A549 (cell line): ENCODE data around the gene PHGDH.

ENCODE experiments used
- BHLHE40 ChIP-seq: IDR thresholded peaks from 2 replicates; pipeline ENCODE4 v1.6.1; 2012; ENCODE audit warnings: low read depth, low read length, inconsistent platforms
- CTCF ChIP-seq: fragments of >200 bp; sonication (Bioruptor Twin); formaldehyde crosslinking; IDR thresholded peaks from 3 replicates; pipeline ENCODE4 v1.5.1; 2016
- EP300 ChIP-seq, 2 experiments: fragments of >200 bp; sonication (Bioruptor Twin); formaldehyde crosslinking; IDR thresholded peaks; 2 replicates in 1 of 2; 3 replicates in 1 of 2; pipeline ENCODE4 v1.6.1; 2016 to 2017
- HES2 ChIP-seq: fragments of >200 bp; sonication (Bioruptor Twin); formaldehyde crosslinking; IDR thresholded peaks from 2 replicates; pipeline ENCODE4 v1.6.1; 2016
- HEYL ChIP-seq: fragments of 250-450 bp; sonication (Bioruptor Pico); IDR thresholded peaks from 2 replicates; pipeline ENCODE4 v1.8.0; 2021; ENCODE audit warnings: mild to moderate bottlenecking, moderate library complexity
- JUN ChIP-seq, 2 experiments: fragments of >200 bp; sonication (Bioruptor Twin); formaldehyde crosslinking; IDR thresholded peaks; 2 replicates in 1 of 2; 3 replicates in 1 of 2; pipeline ENCODE4 v1.6.1; 2016 to 2017
- MAX ChIP-seq: IDR thresholded peaks from 2 replicates; pipeline ENCODE4 v1.6.1; 2012
- MAZ ChIP-seq: fragments of 150-350 bp; IDR thresholded peaks from 2 replicates; pipeline ENCODE4 v1.6.1; 2014; ENCODE audit warnings: antibody characterized with exemption, low read depth, low read length, borderline replicate concordance
- MYC ChIP-seq: IDR thresholded peaks from 2 replicates; pipeline ENCODE4 v1.6.1; 2012; ENCODE audit warnings: mild to moderate bottlenecking, inconsistent platforms, low read length, improper control_type of control experiment, borderline replicate concordance
- NR3C1 ChIP-seq: fragments of >200 bp; sonication (Bioruptor Twin); formaldehyde crosslinking; IDR thresholded peaks from 3 replicates; pipeline ENCODE4 v1.6.1; 2017
- POLR2A ChIP-seq: IDR thresholded peaks from 2 replicates; pipeline ENCODE4 v1.6.1; 2012; ENCODE audit warnings: mild to moderate bottlenecking, low read length
- POLR2AphosphoS2 ChIP-seq: conservative IDR thresholded peaks from 2 replicates; pipeline ENCODE4 v1.6.1; 2012; ENCODE audit warnings: low read length, improper control_type of control experiment, inconsistent platforms
- SMC3 ChIP-seq: fragments of >200 bp; sonication (Bioruptor Twin); formaldehyde crosslinking; IDR thresholded peaks from 3 replicates; pipeline ENCODE4 v1.6.1; 2018; ENCODE audit warnings: inconsistent platforms
- SREBF2 ChIP-seq: fragments of 450-650 bp; IDR thresholded peaks from 2 replicates; pipeline ENCODE4 v1.6.1; 2014; ENCODE audit warnings: mild to moderate bottlenecking, moderate library complexity

- TF ChIP-seq SMC3 (no peak), HES2 (no peak), CTCF (no peak), NR3C1 (no peak), POLR2AphosphoS2 (no peak), JUN (IDR thresholded peaks at IDR 0.05) (no peak), HEYL (no peak), SREBF2 (no peak), MAZ (no peak), MYC (no peak), EP300 (IDR thresholded peaks at IDR 0.05) (no peak), BHLHE40 (no peak), MAX (no peak), POLR2A (no peak)
Measured at GRCh38 chr1:119778359-119778758, 66.6 kb downstream of the PHGDH start.
